Loucy (cell line): Measurements from ENCODE around the gene NAA50.

Experiments used
- H2AFZ ChIP-seq: fragments of 200-600 bp; sonication (generic); 2 replicates; pipeline ENCODE4 v1.6.0; 2016; ENCODE audit warnings: antibody characterized with exemption, mild to moderate bottlenecking, low read length, moderate library complexity
- H3F3A ChIP-seq: fragments of 200-600 bp; 2 replicates; pipeline ENCODE4 v1.6.0; 2016; ENCODE audit warnings: antibody characterized with exemption, low read depth, mild to moderate bottlenecking
- H3K27me3 ChIP-seq: fragments of 200-600 bp; sonication (generic); 2 replicates; pipeline ENCODE4 v1.6.1; 2014; ENCODE audit warnings: low read length, mild to moderate bottlenecking; ENCODE audit not compliant: insufficient read depth, poor library complexity, severe bottlenecking
- H3K36me3 ChIP-seq: fragments of 200-600 bp; sonication (generic); 2 replicates; pipeline ENCODE4 v1.6.1; 2016; ENCODE audit warnings: low read length; ENCODE audit not compliant: insufficient read depth
- H3K4me1 ChIP-seq: fragments of 200-600 bp; sonication (generic); 2 replicates; pipeline ENCODE4 v1.5.1; 2014; ENCODE audit warnings: low read length, mild to moderate bottlenecking; ENCODE audit not compliant: insufficient read depth, poor library complexity, severe bottlenecking
- H3K4me2 ChIP-seq: fragments of 200-600 bp; sonication (generic); 2 replicates; pipeline ENCODE4 v1.6.0; 2014; ENCODE audit warnings: antibody characterized with exemption, low read length, low read depth, mild to moderate bottlenecking; ENCODE audit not compliant: poor library complexity, severe bottlenecking
- H3K4me3 ChIP-seq: fragments of 200-600 bp; sonication (generic); 2 replicates; pipeline ENCODE4 v1.5.1; 2014; ENCODE audit warnings: low read length, mild to moderate bottlenecking, mixed read lengths; ENCODE audit not compliant: poor library complexity, severe bottlenecking
- H3K79me2 ChIP-seq: fragments of 200-600 bp; sonication (generic); 2 replicates; pipeline ENCODE4 v1.6.1; 2014; ENCODE audit warnings: low read length; ENCODE audit not compliant: insufficient read depth
- H3K9ac ChIP-seq: fragments of 200-600 bp; sonication (generic); 2 replicates; pipeline ENCODE4 v1.6.0; 2014; ENCODE audit warnings: mild to moderate bottlenecking, low read depth, low read length, moderate library complexity; ENCODE audit not compliant: poor library complexity, severe bottlenecking
- H3K9me2 ChIP-seq: fragments of 200-600 bp; sonication (generic); replicated peaks from 2 replicates; pipeline ENCODE4 v1.6.1; 2016; ENCODE audit warnings: low read depth, low read length, mixed read lengths
- H3K9me3 ChIP-seq: fragments of 200-600 bp; sonication (generic); 2 replicates; pipeline ENCODE4 v1.6.1; 2014; ENCODE audit warnings: mild to moderate bottlenecking, antibody characterized with exemption, low read length, low read depth; ENCODE audit not compliant: insufficient read depth
- H4K20me1 ChIP-seq: fragments of 200-600 bp; sonication (generic); 2 replicates; pipeline ENCODE4 v1.6.0; 2014; ENCODE audit warnings: antibody characterized with exemption, low read length, mild to moderate bottlenecking; ENCODE audit not compliant: insufficient read depth, poor library complexity, severe bottlenecking
- CTCF ChIP-seq: fragments of 200-600 bp; sonication (generic); conservative IDR thresholded peaks from 2 replicates; pipeline ENCODE4 v1.5.1; 2014; ENCODE audit warnings: mild to moderate bottlenecking, antibody characterized with exemption, low read length
- EZH2phosphoT487 ChIP-seq: fragments of 200-600 bp; IDR thresholded peaks from 2 replicates; pipeline ENCODE4 v1.6.1; 2018; ENCODE audit warnings: antibody characterized with exemption, mild to moderate bottlenecking, moderate library complexity, borderline replicate concordance

NAA50 gene

GRCh38 chr3:113719758-113720157 lies 26.3 kb downstream of the NAA50 start:
- Histone ChIP-seq H3K36me3 (peaks cover 58% of the 10 kb centered on the region), H4K20me1 (peaks cover 5% of the 10 kb centered on the region), H3K4me1 (peaks cover 15% of the 10 kb centered on the region), H2AFZ (no peak overlapping the region), H3K9me3 (no peaks in the 10 kb centered on the region), H3K4me3 (no peak overlapping the region), H3K4me2 (no peak overlapping the region), H3K9ac (no peak overlapping the region), H3K27me3 (no peaks in the 10 kb centered on the region), H3K9me2 (no peaks in the 10 kb centered on the region), H3F3A (no peaks in the 10 kb centered on the region), H3K79me2 (peaks cover 19% of the 10 kb centered on the region)
- TF ChIP-seq EZH2phosphoT487 = no peak

- Histone ChIP-seq H3K4me1 (peaks cover 15% of the 10 kb centered on the region), H3K4me2 (no peak overlapping the region), H3K79me2 (peaks cover 15% of the 10 kb centered on the region), H3K4me3 (no peak overlapping the region), H3K9me3 (no peaks in the 10 kb centered on the region), H4K20me1 (peaks cover under 1% of the 10 kb centered on the region), H3K36me3 (peaks cover 58% of the 10 kb centered on the region), H3K27me3 (no peaks in the 10 kb centered on the region), H2AFZ (no peak overlapping the region), H3K9me2 (no peaks in the 10 kb centered on the region), H3F3A (no peaks in the 10 kb centered on the region), H3K9ac (no peak overlapping the region)
- TF ChIP-seq CTCF (no peak), EZH2phosphoT487 (no peak)
These were observed 26.8 kb downstream of the NAA50 start for GRCh38 chr3:113719294-113719693.

GRCh38 chr3:113717818-113718217 lies 28.2 kb downstream of the NAA50 start:
- Histone ChIP-seq H3K36me3 (peaks cover 49% of the 10 kb centered on the region), H3K27me3 (no peaks in the 10 kb centered on the region), H3K9me3 (no peaks in the 10 kb centered on the region), H2AFZ (no peak overlapping the region), H4K20me1 (no peaks in the 10 kb centered on the region), H3K9me2 (no peaks in the 10 kb centered on the region), H3F3A (no peaks in the 10 kb centered on the region), H3K4me1 (peaks cover 15% of the 10 kb centered on the region), H3K4me2 (no peak overlapping the region), H3K4me3 (no peak overlapping the region), H3K79me2 (no peaks in the 10 kb centered on the region), H3K9ac (no peak overlapping the region)
- TF ChIP-seq CTCF (no peak), EZH2phosphoT487 (no peak)

- H4K20me1 ChIP-seq = no peaks in the 10 kb centered on the region
- H3K27me3 ChIP-seq = no peaks in the 10 kb centered on the region
- no peaks in the 10 kb centered on the region for H3K9me2 ChIP-seq
- no peaks in the 10 kb centered on the region for H3K9me3 ChIP-seq
- H3K79me2 ChIP-seq = no peaks in the 10 kb centered on the region
- H3K4me2 ChIP-seq = no peak overlapping the region
- no peak overlapping the region for H2AFZ ChIP-seq
- H3F3A ChIP-seq = no peaks in the 10 kb centered on the region
- peaks cover 15% of the 10 kb centered on the region for H3K4me1 ChIP-seq
- no peak overlapping the region for H3K4me3 ChIP-seq
- no peak for TF ChIP-seq EZH2phosphoT487
- H3K9ac ChIP-seq = no peak overlapping the region
- H3K36me3 ChIP-seq = peaks cover 44% of the 10 kb centered on the region
These were observed 28.7 kb downstream of the NAA50 start for GRCh38 chr3:113717308-113717707.
